SK-N-SH (cell line): ENCODE measurements around the gene CTTNBP2NL. TPM values are rescaled to one million over a fixed set of nuclear protein-coding genes. Genes with fewer than 3 reads are reported as not detected.
A peak's percentile ranks its signal among the peaks of the same experiment; 100 is the strongest.

ENCODE experiments used
- CTCF ChIA-PET: fragments of 300-600, 350-600 bp; formaldehyde crosslinking; extraction: SDS; loops from one replicate; lab custom pipeline; 2021; lab: Yijun Ruan, JAX
- POLR2A ChIA-PET: fragments of 350-600 bp; sonication (Branson Sonifier 250); formaldehyde crosslinking; extraction: SDS; loops from one replicate; lab custom pipeline; 2020; ENCODE audit warnings: antibody characterized with exemption, inconsistent platforms; lab: Yijun Ruan, JAX
- DNase-seq: peaks from one replicate; pipeline ENCODE4 v3.0.0; 2012
- H2AFZ ChIP-seq: fragments of 200-600 bp; sonication (generic); 2 replicates; pipeline ENCODE4 v1.8.1; 2016; ENCODE audit warnings: antibody characterized with exemption, mild to moderate bottlenecking, low read depth
- H3F3A ChIP-seq: fragments of 200-600 bp; sonication (generic); replicated peaks from 2 replicates; pipeline ENCODE3; 2016; ENCODE audit warnings: antibody characterized with exemption, mild to moderate bottlenecking; ENCODE audit not compliant: insufficient read depth
- H3K27ac ChIP-seq, 2 experiments: fragments of 200-500 bp in 1 of 2; fragments of 200-600 bp in 1 of 2; sonication (Bioruptor generic) in 1 of 2; sonication (generic), shearing (Covaris generic) in 1 of 2; 2 replicates each; pipeline versions ENCODE4 v1.5.1 to v1.6.1; 2014 to 2016; ENCODE audit warnings: low read depth in 2 of 2, inconsistent platforms in 1 of 2, low read length in 1 of 2, mild to moderate bottlenecking in 1 of 2, mixed read lengths in 1 of 2
- H3K27me3 ChIP-seq: fragments of 200-600 bp; sonication (generic), shearing (Covaris generic); 2 replicates; pipeline ENCODE4 v1.6.1; 2016; ENCODE audit warnings: mixed run types; ENCODE audit not compliant: insufficient read depth
- H3K36me3 ChIP-seq, 2 experiments: fragments of 200-500 bp in 1 of 2; fragments of 200-600 bp in 1 of 2; sonication (Bioruptor generic) in 1 of 2; sonication (generic) in 1 of 2; replicated peaks in 1 of 2; 2 replicates each; pipeline versions ENCODE3 to v1.5.1; 2014 to 2016; ENCODE audit warnings: low read length in 1 of 2, mild to moderate bottlenecking in 1 of 2; ENCODE audit not compliant: insufficient read depth in 2 of 2, control insufficient read depth in 1 of 2
- H3K4me1 ChIP-seq, 2 experiments: fragments of 200-500 bp in 1 of 2; fragments of 200-600 bp in 1 of 2; sonication (Bioruptor generic) in 1 of 2; sonication (generic), shearing (Covaris generic) in 1 of 2; 2 replicates each; pipeline versions ENCODE4 v1.5.1 to v1.6.1; 2014 to 2016; ENCODE audit warnings: low read depth in 1 of 2, low read length in 1 of 2, mixed run types in 1 of 2; ENCODE audit not compliant: insufficient read depth in 2 of 2, control insufficient read depth in 1 of 2
- H3K4me2 ChIP-seq: fragments of 200-600 bp; sonication (generic), shearing (Covaris generic); 2 replicates; pipeline ENCODE4 v1.6.1; 2017; ENCODE audit warnings: mixed run types
- H3K4me3 ChIP-seq, 2 experiments: fragments of 200-500 bp in 1 of 2; fragments of 200-600 bp in 1 of 2; sonication (Bioruptor generic) in 1 of 2; sonication (generic), shearing (Covaris generic) in 1 of 2; 2 replicates each; pipeline versions ENCODE4 v1.5.1 to v1.8.1; 2014 to 2016; ENCODE audit warnings: low read depth in 2 of 2, inconsistent platforms in 1 of 2, low read length in 1 of 2, mild to moderate bottlenecking in 1 of 2, mixed read lengths in 1 of 2, moderate library complexity in 1 of 2
- H3K79me2 ChIP-seq: fragments of 200-600 bp; sonication (generic); 2 replicates; pipeline ENCODE4 v1.8.1; 2017; ENCODE audit warnings: mild to moderate bottlenecking; ENCODE audit not compliant: insufficient read depth
- H3K9ac ChIP-seq: fragments of 200-600 bp; sonication (generic); 2 replicates; pipeline ENCODE4 v1.6.1; 2017; ENCODE audit warnings: mixed run types
- H3K9me2 ChIP-seq: fragments of 200-600 bp; sonication (generic); 2 replicates; pipeline ENCODE4 v1.6.1; 2017; ENCODE audit warnings: mixed run types
- H3K9me3 ChIP-seq: fragments of 200-600 bp; sonication (generic); 2 replicates; pipeline ENCODE4 v1.6.1; 2017; ENCODE audit warnings: mixed run types, mild to moderate bottlenecking, moderate library complexity
- H4K20me1 ChIP-seq: fragments of 200-600 bp; sonication (generic); 2 replicates; pipeline ENCODE4 v1.6.1; 2017; ENCODE audit warnings: mild to moderate bottlenecking, mixed run types; ENCODE audit not compliant: insufficient read depth
- CHD2 ChIP-seq: fragments of 150-350 bp; IDR thresholded peaks from 2 replicates; pipeline ENCODE4 v1.6.1; 2018; ENCODE audit warnings: low read length; ENCODE audit not compliant: partially characterized antibody
- CTCF ChIP-seq: fragments of 200-600 bp; sonication (generic); IDR thresholded peaks from 2 replicates; pipeline ENCODE4 v1.6.1; 2017; ENCODE audit warnings: antibody characterized with exemption, mild to moderate bottlenecking, moderate library complexity
- ELF1 ChIP-seq: IDR thresholded peaks from 2 replicates; pipeline ENCODE4 v1.4.0; 2012
- EZH2phosphoT487 ChIP-seq: fragments of 200-600 bp; sonication (generic); IDR thresholded peaks from 2 replicates; pipeline ENCODE4 v1.6.1; 2017; ENCODE audit warnings: low read depth, mixed run types, mild to moderate bottlenecking, antibody characterized with exemption, moderate library complexity, borderline replicate concordance
- FOXJ3 ChIP-seq: sonication (generic); formaldehyde crosslinking; IDR thresholded peaks from 2 replicates; pipeline ENCODE4 v1.5.1; 2020; ENCODE audit warnings: mild to moderate bottlenecking, missing genetic modification reagents
- FOXM1 ChIP-seq: IDR thresholded peaks from 2 replicates; pipeline ENCODE4 v1.4.0; 2012; ENCODE audit warnings: low read depth, mild to moderate bottlenecking
- GABPA ChIP-seq: IDR thresholded peaks from 2 replicates; pipeline ENCODE4 v1.4.0; 2012; ENCODE audit warnings: low read depth, mild to moderate bottlenecking
- JUND ChIP-seq: IDR thresholded peaks from 2 replicates; pipeline ENCODE4 v1.4.0; 2012
- MAX ChIP-seq: IDR thresholded peaks from 2 replicates; pipeline ENCODE4 v1.4.0; 2012; ENCODE audit warnings: low read depth
- MEF2A ChIP-seq: IDR thresholded peaks from 2 replicates; pipeline ENCODE4 v1.4.0; 2012; ENCODE audit warnings: low read depth, borderline replicate concordance
- MXI1 ChIP-seq: IDR thresholded peaks from 2 replicates; pipeline ENCODE4 v1.6.1; 2012; ENCODE audit warnings: mild to moderate bottlenecking, low read depth, low read length, improper control_type of control experiment
- NFIC ChIP-seq: IDR thresholded peaks from 2 replicates; pipeline ENCODE4 v1.4.0; 2012; ENCODE audit warnings: borderline replicate concordance
- PBX3 ChIP-seq: IDR thresholded peaks from 2 replicates; pipeline ENCODE4; 2012
- POLR2AphosphoS5 ChIP-seq: IDR thresholded peaks from 2 replicates; pipeline ENCODE4 v1.6.1; 2012; ENCODE audit warnings: low read depth, low read length
- RAD21 ChIP-seq: IDR thresholded peaks from 2 replicates; pipeline ENCODE4 v1.6.1; 2012; ENCODE audit warnings: mild to moderate bottlenecking, low read length
- RCOR1 ChIP-seq: fragments of 150-350 bp; IDR thresholded peaks from 2 replicates; pipeline ENCODE4 v1.6.1; 2017; ENCODE audit warnings: antibody characterized with exemption, low read length
- RFX5 ChIP-seq: IDR thresholded peaks from 2 replicates; pipeline ENCODE4 v1.6.1; 2012; ENCODE audit warnings: mild to moderate bottlenecking, improper control_type of control experiment, low read length
- RXRA ChIP-seq: IDR thresholded peaks from 2 replicates; pipeline ENCODE4 v1.4.0; 2012; ENCODE audit warnings: low read depth, mild to moderate bottlenecking, borderline replicate concordance
- SIN3A ChIP-seq: IDR thresholded peaks from 2 replicates; pipeline ENCODE4 v1.6.1; 2012; ENCODE audit warnings: low read depth, mild to moderate bottlenecking, low read length, moderate library complexity, borderline replicate concordance
- SMC3 ChIP-seq: IDR thresholded peaks from 2 replicates; pipeline ENCODE4 v1.6.1; 2012; ENCODE audit warnings: low read depth, low read length, improper control_type of control experiment
- TAF1 ChIP-seq: IDR thresholded peaks from 2 replicates; pipeline ENCODE4 v1.6.1; 2012; ENCODE audit warnings: low read depth, mild to moderate bottlenecking, low read length, moderate library complexity, borderline replicate concordance
- TCF12 ChIP-seq: IDR thresholded peaks from 2 replicates; pipeline ENCODE4 v1.4.0; 2012
- TEAD4 ChIP-seq: IDR thresholded peaks from 2 replicates; pipeline ENCODE4 v1.4.0; 2012; ENCODE audit warnings: mild to moderate bottlenecking, borderline replicate concordance; ENCODE audit not compliant: insufficient read depth
- USF1 ChIP-seq: IDR thresholded peaks from 2 replicates; pipeline ENCODE4 v1.4.0; 2012; ENCODE audit warnings: low read depth, borderline replicate concordance
- USF2 ChIP-seq: fragments of 150-350 bp; IDR thresholded peaks from 2 replicates; pipeline ENCODE4 v1.6.1; 2017; ENCODE audit warnings: antibody characterized with exemption, low read length, low read depth, borderline replicate concordance
- ZBTB33 ChIP-seq: IDR thresholded peaks from 2 replicates; pipeline ENCODE4 v1.4.0; 2012; ENCODE audit warnings: low read depth, borderline replicate concordance
- WGBS: methylation state at CpG from one replicate; pipeline ENCODE4 v1.1.6; 2017; ENCODE audit warnings: low lambda C conversion rate; 5-methylcytosine and 5-hydroxymethylcytosine counted together
- polyA plus RNA-seq, 3 experiments: library from polyadenylated mRNA; depleted of rRNA; stranded (reverse); fragments of >200 nt; gene quantifications; 2 replicates each; pipeline ENCODE4 v1.2.3, GENCODE V29; 2012

Gene CTTNBP2NL
- polyA plus RNA-seq (2012; rRNA removed), result 4.9 and 7.5 TPM in 2 replicates
- 6.9 and 7.7 TPM in 2 replicates for polyA plus RNA-seq (2012; cell fraction: cytosol; rRNA removed)
- polyA plus RNA-seq (2012; cell fraction: nucleus; rRNA removed), result 4.3 and 7.9 TPM in 2 replicates

- peak within 1 kb of the TSS; percentile 96 to 97 for H3K4me3 ChIP-seq
- H3K9me2 ChIP-seq, result no peaks in the 10 kb centered on the region
- peaks cover 65% of the 10 kb centered on the region for H3K79me2 ChIP-seq
- peak within 1 kb of the TSS; percentile 94 for H3K4me2 ChIP-seq
- under 1% methylated on average over 22 of the region's 53 CpGs for WGBS
- H3K27me3 ChIP-seq, result no peaks in the 10 kb centered on the region
- ChIA-PET CTCF (interaction anchor here (1.3 to 2.7 kb wide), 4 partner anchors 23 to 312 kb away, joined by 3 to 15 read pairs (median 6); no protein-coding TSS in a partner anchor), POLR2A (interaction anchor here (0.6 to 1.4 kb wide), 5 partner anchors 11 to 279 kb away, joined by 3 to 5 read pairs (median 3); partner anchors contain the start of gene MOV10)
- peak within 1 kb of the TSS; percentile 90 to 98 for H3K27ac ChIP-seq
- peaks cover 39% of the 10 kb centered on the region for H4K20me1 ChIP-seq
- no peaks in the 10 kb centered on the region for H3K36me3 ChIP-seq
- peak within 1 kb of the TSS; percentile 88 for H2AFZ ChIP-seq
- H3K9ac ChIP-seq, result peak within 1 kb of the TSS; percentile 96
- H3K9me3 ChIP-seq, result no peaks in the 10 kb centered on the region
- DNase-seq, result peak; percentile 95
- peaks cover 15 to 23% of the 10 kb centered on the region in 2 experiments for H3K4me1 ChIP-seq
- peaks cover 16% of the 10 kb centered on the region for H3F3A ChIP-seq
- TF ChIP-seq RCOR1, result peak; percentile 19; the same call in 1 of the 2 replicates
- no peak for TF ChIP-seq CTCF
- TF ChIP-seq USF2, result no peak
- TF ChIP-seq RAD21, result no peak
- TF ChIP-seq MAX, result no peak
- peak; percentile 100 for TF ChIP-seq PBX3
- TF ChIP-seq ZBTB33, result no peak
- TF ChIP-seq TCF12, result no peak
- TF ChIP-seq GABPA, result peak; percentile 77
- TF ChIP-seq RXRA, result no peak
- TF ChIP-seq CHD2, result peak; percentile 63
- TF ChIP-seq RFX5, result no peak
- TF ChIP-seq MEF2A, result no peak
- no peak for TF ChIP-seq EZH2phosphoT487
- TF ChIP-seq POLR2AphosphoS5, result peak; percentile 90
- peak; percentile 82 for TF ChIP-seq ELF1
- TF ChIP-seq FOXM1, result no peak
- TF ChIP-seq FOXJ3, result no peak
- no peak for TF ChIP-seq JUND
- no peak for TF ChIP-seq NFIC
- peak; percentile 29; the same call in 1 of the 2 replicates for TF ChIP-seq MXI1
- TF ChIP-seq SIN3A, result no peak
- peak; percentile 53; the same call in 1 of the 2 replicates for TF ChIP-seq TAF1
- no peak for TF ChIP-seq SMC3
- no peak for TF ChIP-seq TEAD4
- no peak for TF ChIP-seq USF1
These were observed at the start of gene CTTNBP2NL for GRCh38 chr1:112395821-112396652. TSS of gene CTTNBP2NL (plus strand) at chr1:112396214. CDS start at chr1:112416166, 19,952 bp downstream.
